SH-SY5Y (cell line): ENCODE data around the gene S1PR1.

Experiments
- GATA2 ChIP-seq: IDR thresholded peaks from 2 replicates; pipeline ENCODE4 v1.6.1; 2011; ENCODE audit warnings: mild to moderate bottlenecking, low read depth, low read length
- GATA3 ChIP-seq: IDR thresholded peaks from 2 replicates; pipeline ENCODE4 v1.6.1; 2011; ENCODE audit warnings: low read depth, mild to moderate bottlenecking, low read length, moderate library complexity

GRCh38 chr1:101236516-101237228 is at the start of gene S1PR1:
- TF ChIP-seq GATA3 (no peak), GATA2 (no peak)
